Measurements from ENCODE around the gene TRPM1.
A peak's percentile ranks its signal among the peaks of the same experiment; 100 is the strongest.

Gene TRPM1

GRCh38 chr15:30962079-30962478 lies 139.4 kb downstream of the TRPM1 start:
- peak; percentile 42 for DNase-seq

GRCh38 chr15:30958219-30958618 lies 143.3 kb downstream of the TRPM1 start:
- no peak for DNase-seq

- no peak for DNase-seq
These were observed 145.1 kb downstream of the TRPM1 start for GRCh38 chr15:30956216-30957124.

- no peak for DNase-seq
These were observed 146.9 kb downstream of the TRPM1 start for GRCh38 chr15:30954674-30955073.

GRCh38 chr15:30953731-30954378 lies 147.7 kb downstream of the TRPM1 start:
- DNase-seq = peak; percentile 3

GRCh38 chr15:30953183-30953582 lies 148.3 kb downstream of the TRPM1 start:
- DNase-seq = no peak
